NCI-H146 treated with DMSO at 0.1 percent for 48 hours (cell line): ENCODE data around the gene CCN6.

Experiments
- DNase-seq: peaks from one replicate; lab custom pipeline; 2025; ENCODE audit not compliant: unreplicated experiment; lab: John Stamatoyannopoulos, UW

Gene CCN6

DNA sequence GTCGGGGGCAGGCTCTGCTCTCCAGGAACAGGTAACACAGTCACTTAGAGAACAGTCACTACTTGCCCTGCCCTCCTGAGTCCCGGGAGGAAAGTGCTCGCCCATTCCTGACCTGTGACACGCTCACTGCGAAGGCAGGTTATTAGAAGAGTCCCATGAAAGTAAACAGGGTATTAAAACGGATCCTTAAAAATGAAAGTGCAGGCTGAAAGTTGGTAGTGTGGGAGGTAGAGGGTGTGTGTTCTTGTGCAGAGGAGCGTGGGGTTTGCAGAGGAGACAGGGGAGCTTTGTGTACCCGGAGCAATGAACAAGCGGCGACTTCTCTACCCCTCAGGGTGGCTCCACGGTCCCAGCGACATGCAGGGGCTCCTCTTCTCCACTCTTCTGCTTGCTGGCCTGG lies at the start of gene CCN6:
TSS of gene CCN6 (plus strand) at position 104 of the 400 bp plus-strand sequence. CDS start at position 358, 254 bp downstream.
- DNase-seq: no peak

- no peak for DNase-seq
Observed at GRCh38 chr6:112004201-112005012, 49.5 kb upstream of the CCN6 start.

- DNase-seq: no peak
Observed at GRCh38 chr6:112005013-112005371, 48.9 kb upstream of the CCN6 start.

GRCh38 chr6:112007254-112007653 lies 46.6 kb upstream of the CCN6 start:
- no peak for DNase-seq

GRCh38 chr6:112007805-112008204 lies 46.1 kb upstream of the CCN6 start:
- DNase-seq: no peak

DNA sequence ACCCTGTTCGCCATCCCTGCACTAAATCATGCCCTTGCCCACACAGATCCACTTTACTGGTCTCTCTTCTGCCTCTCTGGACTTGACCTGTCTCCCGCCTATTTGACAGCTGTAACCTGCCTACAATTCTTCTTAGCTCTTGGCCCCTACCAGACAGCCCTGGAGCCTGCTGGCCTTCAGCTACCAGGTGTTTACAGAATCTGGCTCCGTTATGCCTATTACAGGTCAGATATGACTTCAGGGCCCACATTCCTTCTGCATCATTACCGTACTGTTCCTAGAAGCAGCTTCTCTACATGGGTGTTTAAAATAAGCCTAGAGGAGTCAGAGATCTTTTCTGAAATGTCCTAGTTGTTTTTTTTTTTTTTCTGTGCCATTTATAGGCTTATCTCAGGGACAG lies 45.4 kb upstream of the CCN6 start:
- no peak for DNase-seq

DNA sequence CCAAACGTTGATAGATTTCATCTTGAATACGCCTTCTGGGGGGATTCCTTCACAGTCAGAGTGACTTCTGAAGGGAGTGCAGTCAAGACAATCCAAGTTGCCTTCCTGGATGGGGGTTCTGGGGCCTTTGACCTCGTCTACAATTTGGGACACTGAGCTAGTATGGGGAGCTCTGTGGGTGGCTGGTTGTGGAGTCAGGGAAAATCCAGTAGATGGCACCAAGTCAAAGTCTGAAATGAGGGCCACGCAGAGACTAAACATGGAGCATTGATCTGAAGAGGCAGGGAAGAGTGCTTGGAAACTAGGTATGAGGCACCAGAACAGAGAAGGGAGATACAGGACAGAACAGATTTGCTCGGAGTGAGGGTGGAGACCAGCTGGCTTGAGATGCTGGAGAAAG lies 43.6 kb upstream of the CCN6 start:
- no peak for DNase-seq

GRCh38 chr6:112013051-112013450 lies 40.9 kb upstream of the CCN6 start:
- no peak for DNase-seq

- no peak for DNase-seq
Observed at GRCh38 chr6:112014483-112014882, 39.4 kb upstream of the CCN6 start.

- no peak for DNase-seq
Observed at GRCh38 chr6:112015725-112016124, 38.2 kb upstream of the CCN6 start.

DNA sequence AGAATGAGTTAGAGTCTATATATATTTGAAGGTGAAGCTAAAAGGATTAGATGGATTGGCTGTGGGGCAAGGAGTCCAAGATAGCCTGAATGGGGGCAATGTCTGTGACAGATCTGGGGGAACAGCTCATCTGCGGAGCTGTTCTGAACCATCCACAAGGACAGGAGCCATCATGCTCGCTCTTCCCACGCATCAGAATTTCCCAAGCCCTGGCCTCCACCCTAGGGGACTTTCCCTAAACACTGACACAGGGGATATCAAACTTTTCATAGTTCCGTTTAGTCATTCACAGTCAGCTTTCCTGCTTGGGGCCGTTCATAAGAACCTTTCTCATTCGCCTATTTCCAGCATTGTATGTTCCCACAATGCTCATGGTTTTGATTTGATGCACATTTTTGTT lies 37.6 kb upstream of the CCN6 start:
- DNase-seq: no peak

GRCh38 chr6:112017169-112017568 lies 36.7 kb upstream of the CCN6 start:
- no peak for DNase-seq

DNA sequence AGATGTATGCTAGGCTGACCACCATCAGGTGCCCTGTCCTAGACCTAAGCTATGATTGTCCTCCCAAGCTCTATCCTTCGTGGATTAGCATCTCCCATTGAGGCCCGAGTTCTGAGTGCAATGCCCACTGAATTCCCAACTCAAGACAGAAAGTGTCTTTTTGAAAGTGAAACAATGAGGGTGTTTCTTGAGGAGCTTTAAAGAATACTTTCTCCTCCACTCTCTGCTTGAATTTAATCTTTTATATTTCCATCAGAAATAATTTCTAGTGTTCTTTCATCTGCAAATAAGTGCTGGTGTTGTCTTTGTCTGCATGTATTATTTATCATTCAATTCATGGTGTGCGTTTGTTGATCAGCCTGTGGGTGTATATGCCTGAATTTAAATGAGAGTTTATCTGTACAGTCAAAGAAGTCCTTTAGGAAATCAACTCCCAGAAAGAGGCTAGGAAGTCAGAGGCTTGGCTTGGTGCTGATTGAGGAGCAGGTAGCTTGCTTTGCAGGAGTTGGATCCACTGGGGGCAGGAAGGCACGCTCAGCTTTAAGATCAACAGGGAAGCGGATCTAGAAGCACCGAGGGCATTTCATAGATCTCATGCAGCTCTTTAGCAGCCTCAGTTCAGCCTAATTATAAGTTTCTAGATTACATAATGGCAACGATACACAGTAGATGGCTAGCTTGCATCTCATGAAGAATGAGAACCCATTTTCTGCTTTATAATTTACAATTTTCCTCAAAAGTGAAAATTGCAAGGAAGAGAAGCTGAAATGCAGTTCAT lies 36.0 kb upstream of the CCN6 start:
- no peak for DNase-seq

GRCh38 chr6:112018619-112019416 lies 35.1 kb upstream of the CCN6 start:
- no peak for DNase-seq

- no peak for DNase-seq
Observed at GRCh38 chr6:112019589-112019988, 34.3 kb upstream of the CCN6 start.

GRCh38 chr6:112021691-112022310 lies 32.1 kb upstream of the CCN6 start:
- no peak for DNase-seq

GRCh38 chr6:112022749-112023148 lies 31.2 kb upstream of the CCN6 start:
- no peak for DNase-seq

GRCh38 chr6:112024464-112024863 lies 29.4 kb upstream of the CCN6 start:
- DNase-seq: no peak

DNA sequence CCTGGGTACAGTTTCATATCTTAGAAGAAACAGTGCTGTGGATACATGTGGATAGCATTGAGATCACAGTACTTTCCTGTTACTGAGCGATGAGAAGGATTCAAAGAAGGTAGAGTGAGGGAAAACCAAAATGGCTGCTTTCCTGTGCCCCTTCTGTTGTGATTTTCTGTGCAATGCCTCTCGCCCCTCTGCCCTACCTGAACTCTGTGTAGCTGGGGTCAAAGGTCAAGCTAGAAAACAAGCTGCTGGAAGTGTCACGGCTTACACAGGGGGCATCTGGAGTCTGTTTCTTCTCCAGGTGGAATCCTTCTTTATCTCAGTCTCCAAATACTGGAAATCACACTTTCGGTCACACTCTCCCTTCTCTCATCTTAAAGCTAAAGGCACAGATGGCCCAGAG lies 27.0 kb upstream of the CCN6 start:
- no peak for DNase-seq

- DNase-seq: no peak
Observed at GRCh38 chr6:112027942-112028674, 25.8 kb upstream of the CCN6 start.
